Measurements from ENCODE around the gene ME3. TPM values are rescaled to one million over a fixed set of nuclear protein-coding genes. Genes with fewer than 3 reads are reported as not detected.

ME3 gene
- 58.2 and 77.4 TPM in 2 replicates for total RNA-seq

GRCh38 chr11:86672007-86672621, at the start of gene ME3:
ME3 (minus strand) TSS chr11:86672616.

Other genes with a start within 250 kb of the ME3 start
- 426 and 454 TPM in 2 replicates for gene PRSS23, start 127.9 kb upstream of the ME3 start, total RNA-seq